Keratinocyte (primary cell): Measurements from ENCODE around the gene SMARCA1.

Experiments
- EZH2 ChIP-seq: IDR thresholded peaks from one replicate; pipeline ENCODE4 v1.6.1; 2012; ENCODE audit warnings: inconsistent platforms, mild to moderate bottlenecking, low read length, moderate library complexity
- TF ChIP-seq, protein P1 (sequence below), 3 experiments: IDR thresholded peaks in 1 of 3; conservative IDR thresholded peaks in 1 of 3; optimal IDR thresholded peaks in 1 of 3; 2 replicates in 2 of 3; 3 replicates in 1 of 3; pipeline versions ENCODE3 to v1.5.1; 2011; ENCODE audit warnings: low read length in 3 of 3, mild to moderate bottlenecking in 3 of 3, moderate library complexity in 2 of 3, control low read depth in 1 of 3, inconsistent platforms in 1 of 3; ENCODE audit not compliant: insufficient read depth in 2 of 3; ENCODE audit errors: extremely low read depth in 1 of 3

- no peak for TF ChIP-seq EZH2
- TF ChIP-seq, protein P1, sequence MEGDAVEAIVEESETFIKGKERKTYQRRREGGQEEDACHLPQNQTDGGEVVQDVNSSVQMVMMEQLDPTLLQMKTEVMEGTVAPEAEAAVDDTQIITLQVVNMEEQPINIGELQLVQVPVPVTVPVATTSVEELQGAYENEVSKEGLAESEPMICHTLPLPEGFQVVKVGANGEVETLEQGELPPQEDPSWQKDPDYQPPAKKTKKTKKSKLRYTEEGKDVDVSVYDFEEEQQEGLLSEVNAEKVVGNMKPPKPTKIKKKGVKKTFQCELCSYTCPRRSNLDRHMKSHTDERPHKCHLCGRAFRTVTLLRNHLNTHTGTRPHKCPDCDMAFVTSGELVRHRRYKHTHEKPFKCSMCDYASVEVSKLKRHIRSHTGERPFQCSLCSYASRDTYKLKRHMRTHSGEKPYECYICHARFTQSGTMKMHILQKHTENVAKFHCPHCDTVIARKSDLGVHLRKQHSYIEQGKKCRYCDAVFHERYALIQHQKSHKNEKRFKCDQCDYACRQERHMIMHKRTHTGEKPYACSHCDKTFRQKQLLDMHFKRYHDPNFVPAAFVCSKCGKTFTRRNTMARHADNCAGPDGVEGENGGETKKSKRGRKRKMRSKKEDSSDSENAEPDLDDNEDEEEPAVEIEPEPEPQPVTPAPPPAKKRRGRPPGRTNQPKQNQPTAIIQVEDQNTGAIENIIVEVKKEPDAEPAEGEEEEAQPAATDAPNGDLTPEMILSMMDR (optimal IDR thresholded peaks at IDR 0.05 in 1 of 3, IDR thresholded peaks at IDR 0.05 in 1 of 3, conservative IDR thresholded peaks at IDR 0.05 in 1 of 3; ENCODE audit: extremely low read depth in 1 of 3, insufficient read depth in 2 of 3, low read length in 3 of 3), result no peak
Measured at GRCh38 chrX:129461801-129462456, 61.4 kb downstream of the SMARCA1 start.
